WTC11 (cell line): Measurements from ENCODE around the gene RNF167. TPM values are rescaled to one million over a fixed set of nuclear protein-coding genes. Genes with fewer than 3 reads are reported as not detected.

Experiments
- ATAC-seq: fragments of 200-7000 bp; cut with Tn5 transposase; 2 replicates; pipeline ENCODE4 v1.10.0; 2021; ENCODE audit warnings: mild to moderate bottlenecking, moderate library complexity
- CTCF ChIA-PET: fragments of 300-600 bp; sonication (Branson Sonifier 250); formaldehyde crosslinking; loops from one replicate; lab custom pipeline; 2021; ENCODE audit warnings: antibody characterized with exemption; lab: Charles Lee
- POLR2A ChIA-PET: fragments of 350-600 bp; sonication (Branson Sonifier 250); formaldehyde crosslinking; loops from one replicate; lab custom pipeline; 2021; ENCODE audit warnings: antibody characterized with exemption; lab: Charles Lee
- DNase-seq: peaks from one replicate; pipeline ENCODE4 v3.0.0; 2021; ENCODE audit warnings: low spot score
- H3K27ac Mint-ChIP-seq: 2 replicates; pipeline ENCODE4 v1.8.0; 2021; ENCODE audit warnings: mixed read lengths
- H3K27me3 Mint-ChIP-seq: 2 replicates; pipeline ENCODE4 v1.8.0; 2021; ENCODE audit warnings: low read depth, mild to moderate bottlenecking, moderate library complexity, mixed read lengths
- H3K36me3 Mint-ChIP-seq: 2 replicates; pipeline ENCODE4 v1.8.0; 2021; ENCODE audit warnings: mixed read lengths
- H3K4me1 Mint-ChIP-seq: 2 replicates; pipeline ENCODE4 v1.8.0; 2022; ENCODE audit warnings: mixed read lengths
- H3K4me3 Mint-ChIP-seq: 2 replicates; pipeline ENCODE4 v1.8.0; 2021; ENCODE audit warnings: mild to moderate bottlenecking, moderate library complexity, mixed read lengths
- H3K9me3 Mint-ChIP-seq: 2 replicates; pipeline ENCODE4 v1.8.0; 2021; ENCODE audit warnings: mixed read lengths
- CREB1 ChIP-seq: sonication (generic); formaldehyde crosslinking; IDR thresholded peaks from 2 replicates; pipeline ENCODE4 v1.8.0; 2023; ENCODE audit warnings: mild to moderate bottlenecking, missing genetic modification reagents
- ELF4 ChIP-seq: sonication (generic); formaldehyde crosslinking; IDR thresholded peaks from 2 replicates; pipeline ENCODE4 v1.8.1; 2022; ENCODE audit warnings: low read depth, mild to moderate bottlenecking, moderate library complexity, missing genetic modification reagents
- JUN ChIP-seq: sonication (generic); formaldehyde crosslinking; IDR thresholded peaks from 2 replicates; pipeline ENCODE4 v1.8.0; 2023; ENCODE audit warnings: mild to moderate bottlenecking, missing genetic modification reagents
- SP1 ChIP-seq: sonication (generic); formaldehyde crosslinking; conservative IDR thresholded peaks from 2 replicates; pipeline ENCODE4 v1.8.1; 2022; ENCODE audit warnings: missing genetic modification reagents
- TCF7 ChIP-seq: sonication (generic); formaldehyde crosslinking; IDR thresholded peaks from 2 replicates; pipeline ENCODE4 v1.8.0; 2022; ENCODE audit warnings: mild to moderate bottlenecking, low read depth, missing genetic modification reagents, moderate library complexity
- TP53 ChIP-seq: sonication (generic); formaldehyde crosslinking; IDR thresholded peaks from 2 replicates; pipeline ENCODE4 v1.8.1; 2023; ENCODE audit warnings: mild to moderate bottlenecking, missing genetic modification reagents
- ZNF219 ChIP-seq: sonication (generic); formaldehyde crosslinking; IDR thresholded peaks from 2 replicates; pipeline ENCODE4 v1.8.0; 2023; ENCODE audit warnings: missing genetic modification reagents, mild to moderate bottlenecking, borderline replicate concordance
- ZNF416 ChIP-seq: fragments of 250-450 bp; sonication (Bioruptor Pico); IDR thresholded peaks from 2 replicates; pipeline ENCODE4 v1.9.0; 2021; ENCODE audit warnings: mild to moderate bottlenecking, inconsistent platforms
- total RNA-seq: library from RNA; stranded (reverse); gene quantifications from 3 replicates; pipeline ENCODE4 v1.2.3, GENCODE V29; 2021
- TF ChIP-seq, protein P1 (sequence below): sonication (generic); formaldehyde crosslinking; IDR thresholded peaks from 2 replicates; pipeline ENCODE4 v1.8.0; 2023; ENCODE audit warnings: missing genetic modification reagents
- TF ChIP-seq, protein P2 (sequence below): fragments of 250-450 bp; sonication (Bioruptor Pico); IDR thresholded peaks from 2 replicates; pipeline ENCODE4 v1.9.0; 2021; ENCODE audit warnings: mild to moderate bottlenecking, borderline replicate concordance
- TF ChIP-seq, protein P3 (sequence below): sonication (generic); formaldehyde crosslinking; IDR thresholded peaks from 2 replicates; pipeline ENCODE4 v1.8.0; 2022; ENCODE audit warnings: mild to moderate bottlenecking, missing genetic modification reagents
- TF ChIP-seq, protein P4 (sequence below): fragments of 250-450 bp; sonication (Bioruptor Pico); IDR thresholded peaks from 2 replicates; pipeline ENCODE4 v1.9.0; 2021; ENCODE audit warnings: moderate library complexity, mild to moderate bottlenecking, inconsistent platforms, borderline replicate concordance
- TF ChIP-seq, protein P5 (sequence below): fragments of 250-450 bp; sonication (Bioruptor Pico); IDR thresholded peaks from 2 replicates; pipeline ENCODE4 v2.1.2; 2022; ENCODE audit warnings: mild to moderate bottlenecking, moderate library complexity
- TF ChIP-seq, protein P6 (sequence below): sonication (generic); formaldehyde crosslinking; IDR thresholded peaks from 2 replicates; pipeline ENCODE4 v1.8.1; 2023; ENCODE audit warnings: mild to moderate bottlenecking, missing genetic modification reagents
- TF ChIP-seq, protein P7 (sequence below): fragments of 200-600 bp; IDR thresholded peaks from 2 replicates; pipeline ENCODE4 v1.8.0; 2022; ENCODE audit warnings: antibody characterized with exemption

The RNF167 gene
- total RNA-seq, 1 experiment from 2014 or later = 143 TPM

DNA sequence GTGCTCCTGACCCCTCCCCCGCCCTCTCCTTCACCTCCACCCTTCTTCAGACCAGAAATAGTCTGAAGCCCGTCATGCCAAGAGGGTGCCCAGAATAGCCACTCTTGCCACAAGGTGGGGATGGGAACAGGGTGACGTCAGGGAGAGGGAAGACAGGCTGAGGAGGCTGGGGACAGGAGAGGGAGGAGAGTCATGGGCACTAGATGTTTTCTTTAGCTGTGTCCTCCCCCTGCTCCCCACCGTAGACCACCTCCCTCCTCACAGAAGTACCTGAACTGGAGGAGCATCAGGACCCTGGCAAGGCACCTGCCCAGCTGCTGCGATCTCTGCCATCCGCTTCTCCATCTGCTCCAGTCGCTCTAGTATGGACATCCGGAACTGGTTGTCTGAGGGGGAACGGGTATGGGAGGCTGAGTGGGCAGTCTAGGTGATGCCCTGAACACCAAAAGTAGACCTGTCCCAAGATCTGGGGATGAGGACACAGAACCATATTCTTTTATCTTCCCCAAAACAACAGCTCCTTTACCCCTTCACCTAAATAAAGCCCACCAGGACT is 34.1 kb downstream of the RNF167 start:
- H3K27me3 Mint-ChIP-seq = peaks cover 77% of the 10 kb centered on the region
- peaks cover 5% of the 10 kb centered on the region for H3K36me3 Mint-ChIP-seq

DNA sequence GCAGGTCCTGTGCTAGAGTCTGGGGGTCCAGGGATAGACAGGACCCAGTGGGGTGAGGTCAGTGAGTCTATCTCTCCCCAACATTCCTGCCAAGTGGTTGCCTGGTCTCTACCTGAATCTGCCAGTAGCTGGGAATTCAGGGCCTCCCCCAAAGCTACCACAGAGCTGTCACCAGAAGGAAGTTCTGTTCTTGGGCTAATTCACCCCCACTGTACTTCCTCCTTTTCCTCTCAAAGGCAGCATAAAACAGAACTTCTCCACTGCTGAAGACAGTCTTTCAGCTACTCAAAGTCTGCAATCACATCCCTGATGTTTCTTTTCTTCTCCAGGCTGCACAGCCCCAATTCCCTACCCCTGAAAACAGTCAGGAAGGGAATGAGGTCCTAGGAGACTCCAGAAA is 38.7 kb downstream of the RNF167 start:
- no peak for DNase-seq
- Mint-ChIP-seq H3K9me3 (no peaks in the 10 kb centered on the region), H3K27ac (no peak overlapping the region), H3K36me3 (no peaks in the 10 kb centered on the region), H3K27me3 (peaks cover 58% of the 10 kb centered on the region), H3K4me1 (peaks cover 5% of the 10 kb centered on the region), H3K4me3 (no peak overlapping the region)
- ChIA-PET CTCF (interaction anchor here (0.8 to 1.2 kb wide), 3 partner anchors 11 to 84 kb away, joined by 3 read pairs; no protein-coding TSS in a partner anchor), POLR2A (no interaction called here)
- no peak for ATAC-seq
- TF ChIP-seq JUN (CRISPR knock-in tag) = no peak
- no peak for TF ChIP-seq ZNF416
- TF ChIP-seq, protein P1, sequence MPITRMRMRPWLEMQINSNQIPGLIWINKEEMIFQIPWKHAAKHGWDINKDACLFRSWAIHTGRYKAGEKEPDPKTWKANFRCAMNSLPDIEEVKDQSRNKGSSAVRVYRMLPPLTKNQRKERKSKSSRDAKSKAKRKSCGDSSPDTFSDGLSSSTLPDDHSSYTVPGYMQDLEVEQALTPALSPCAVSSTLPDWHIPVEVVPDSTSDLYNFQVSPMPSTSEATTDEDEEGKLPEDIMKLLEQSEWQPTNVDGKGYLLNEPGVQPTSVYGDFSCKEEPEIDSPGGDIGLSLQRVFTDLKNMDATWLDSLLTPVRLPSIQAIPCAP (CRISPR knock-in tag) = no peak
- TF ChIP-seq ZNF219 (CRISPR knock-in tag) = no peak
- TF ChIP-seq, protein P2, sequence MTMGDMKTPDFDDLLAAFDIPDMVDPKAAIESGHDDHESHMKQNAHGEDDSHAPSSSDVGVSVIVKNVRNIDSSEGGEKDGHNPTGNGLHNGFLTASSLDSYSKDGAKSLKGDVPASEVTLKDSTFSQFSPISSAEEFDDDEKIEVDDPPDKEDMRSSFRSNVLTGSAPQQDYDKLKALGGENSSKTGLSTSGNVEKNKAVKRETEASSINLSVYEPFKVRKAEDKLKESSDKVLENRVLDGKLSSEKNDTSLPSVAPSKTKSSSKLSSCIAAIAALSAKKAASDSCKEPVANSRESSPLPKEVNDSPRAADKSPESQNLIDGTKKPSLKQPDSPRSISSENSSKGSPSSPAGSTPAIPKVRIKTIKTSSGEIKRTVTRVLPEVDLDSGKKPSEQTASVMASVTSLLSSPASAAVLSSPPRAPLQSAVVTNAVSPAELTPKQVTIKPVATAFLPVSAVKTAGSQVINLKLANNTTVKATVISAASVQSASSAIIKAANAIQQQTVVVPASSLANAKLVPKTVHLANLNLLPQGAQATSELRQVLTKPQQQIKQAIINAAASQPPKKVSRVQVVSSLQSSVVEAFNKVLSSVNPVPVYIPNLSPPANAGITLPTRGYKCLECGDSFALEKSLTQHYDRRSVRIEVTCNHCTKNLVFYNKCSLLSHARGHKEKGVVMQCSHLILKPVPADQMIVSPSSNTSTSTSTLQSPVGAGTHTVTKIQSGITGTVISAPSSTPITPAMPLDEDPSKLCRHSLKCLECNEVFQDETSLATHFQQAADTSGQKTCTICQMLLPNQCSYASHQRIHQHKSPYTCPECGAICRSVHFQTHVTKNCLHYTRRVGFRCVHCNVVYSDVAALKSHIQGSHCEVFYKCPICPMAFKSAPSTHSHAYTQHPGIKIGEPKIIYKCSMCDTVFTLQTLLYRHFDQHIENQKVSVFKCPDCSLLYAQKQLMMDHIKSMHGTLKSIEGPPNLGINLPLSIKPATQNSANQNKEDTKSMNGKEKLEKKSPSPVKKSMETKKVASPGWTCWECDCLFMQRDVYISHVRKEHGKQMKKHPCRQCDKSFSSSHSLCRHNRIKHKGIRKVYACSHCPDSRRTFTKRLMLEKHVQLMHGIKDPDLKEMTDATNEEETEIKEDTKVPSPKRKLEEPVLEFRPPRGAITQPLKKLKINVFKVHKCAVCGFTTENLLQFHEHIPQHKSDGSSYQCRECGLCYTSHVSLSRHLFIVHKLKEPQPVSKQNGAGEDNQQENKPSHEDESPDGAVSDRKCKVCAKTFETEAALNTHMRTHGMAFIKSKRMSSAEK (CRISPR knock-in tag) = no peak
- TF ChIP-seq ELF4 (CRISPR knock-in tag) = no peak
- no peak for TF ChIP-seq SP1 (CRISPR knock-in tag)
- TF ChIP-seq TCF7 (CRISPR knock-in tag) = no peak
- TF ChIP-seq, protein P3, sequence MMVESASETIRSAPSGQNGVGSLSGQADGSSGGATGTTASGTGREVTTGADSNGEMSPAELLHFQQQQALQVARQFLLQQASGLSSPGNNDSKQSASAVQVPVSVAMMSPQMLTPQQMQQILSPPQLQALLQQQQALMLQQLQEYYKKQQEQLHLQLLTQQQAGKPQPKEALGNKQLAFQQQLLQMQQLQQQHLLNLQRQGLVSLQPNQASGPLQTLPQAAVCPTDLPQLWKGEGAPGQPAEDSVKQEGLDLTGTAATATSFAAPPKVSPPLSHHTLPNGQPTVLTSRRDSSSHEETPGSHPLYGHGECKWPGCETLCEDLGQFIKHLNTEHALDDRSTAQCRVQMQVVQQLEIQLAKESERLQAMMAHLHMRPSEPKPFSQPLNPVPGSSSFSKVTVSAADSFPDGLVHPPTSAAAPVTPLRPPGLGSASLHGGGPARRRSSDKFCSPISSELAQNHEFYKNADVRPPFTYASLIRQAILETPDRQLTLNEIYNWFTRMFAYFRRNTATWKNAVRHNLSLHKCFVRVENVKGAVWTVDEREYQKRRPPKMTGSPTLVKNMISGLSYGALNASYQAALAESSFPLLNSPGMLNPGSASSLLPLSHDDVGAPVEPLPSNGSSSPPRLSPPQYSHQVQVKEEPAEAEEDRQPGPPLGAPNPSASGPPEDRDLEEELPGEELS (CRISPR knock-in tag) = no peak
- no peak for TF ChIP-seq CREB1
- TF ChIP-seq, protein P4, sequence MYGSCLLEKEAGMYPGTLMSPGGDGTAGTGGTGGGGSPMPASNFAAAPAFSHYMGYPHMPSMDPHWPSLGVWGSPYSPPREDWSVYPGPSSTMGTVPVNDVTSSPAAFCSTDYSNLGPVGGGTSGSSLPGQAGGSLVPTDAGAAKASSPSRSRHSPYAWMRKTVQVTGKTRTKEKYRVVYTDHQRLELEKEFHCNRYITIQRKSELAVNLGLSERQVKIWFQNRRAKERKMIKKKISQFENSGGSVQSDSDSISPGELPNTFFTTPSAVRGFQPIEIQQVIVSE = no peak
- TF ChIP-seq, protein P5, sequence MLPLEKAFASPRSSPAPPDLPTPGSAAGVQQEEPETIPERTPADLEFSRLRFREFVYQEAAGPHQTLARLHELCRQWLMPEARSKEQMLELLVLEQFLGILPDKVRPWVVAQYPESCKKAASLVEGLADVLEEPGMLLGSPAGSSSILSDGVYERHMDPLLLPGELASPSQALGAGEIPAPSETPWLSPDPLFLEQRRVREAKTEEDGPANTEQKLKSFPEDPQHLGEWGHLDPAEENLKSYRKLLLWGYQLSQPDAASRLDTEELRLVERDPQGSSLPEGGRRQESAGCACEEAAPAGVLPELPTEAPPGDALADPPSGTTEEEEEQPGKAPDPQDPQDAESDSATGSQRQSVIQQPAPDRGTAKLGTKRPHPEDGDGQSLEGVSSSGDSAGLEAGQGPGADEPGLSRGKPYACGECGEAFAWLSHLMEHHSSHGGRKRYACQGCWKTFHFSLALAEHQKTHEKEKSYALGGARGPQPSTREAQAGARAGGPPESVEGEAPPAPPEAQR = no peak

More for the DNA sequence above, 34.1 kb downstream of the RNF167 start:
- no peak overlapping the region for H3K27ac Mint-ChIP-seq
- no peak for ATAC-seq
- POLR2A ChIA-PET = no interaction called here
- CTCF ChIA-PET = no interaction called here
- H3K4me1 Mint-ChIP-seq = peaks cover 17% of the 10 kb centered on the region
- no peak overlapping the region for H3K4me3 Mint-ChIP-seq
- DNase-seq = no peak
- no peaks in the 10 kb centered on the region for H3K9me3 Mint-ChIP-seq
- TF ChIP-seq JUN (CRISPR knock-in tag) = no peak
- TF ChIP-seq, protein P6, sequence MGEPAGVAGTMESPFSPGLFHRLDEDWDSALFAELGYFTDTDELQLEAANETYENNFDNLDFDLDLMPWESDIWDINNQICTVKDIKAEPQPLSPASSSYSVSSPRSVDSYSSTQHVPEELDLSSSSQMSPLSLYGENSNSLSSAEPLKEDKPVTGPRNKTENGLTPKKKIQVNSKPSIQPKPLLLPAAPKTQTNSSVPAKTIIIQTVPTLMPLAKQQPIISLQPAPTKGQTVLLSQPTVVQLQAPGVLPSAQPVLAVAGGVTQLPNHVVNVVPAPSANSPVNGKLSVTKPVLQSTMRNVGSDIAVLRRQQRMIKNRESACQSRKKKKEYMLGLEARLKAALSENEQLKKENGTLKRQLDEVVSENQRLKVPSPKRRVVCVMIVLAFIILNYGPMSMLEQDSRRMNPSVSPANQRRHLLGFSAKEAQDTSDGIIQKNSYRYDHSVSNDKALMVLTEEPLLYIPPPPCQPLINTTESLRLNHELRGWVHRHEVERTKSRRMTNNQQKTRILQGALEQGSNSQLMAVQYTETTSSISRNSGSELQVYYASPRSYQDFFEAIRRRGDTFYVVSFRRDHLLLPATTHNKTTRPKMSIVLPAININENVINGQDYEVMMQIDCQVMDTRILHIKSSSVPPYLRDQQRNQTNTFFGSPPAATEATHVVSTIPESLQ (CRISPR knock-in tag) = no peak
- TF ChIP-seq TP53 (CRISPR knock-in tag) = no peak
- TF ChIP-seq, protein P7, sequence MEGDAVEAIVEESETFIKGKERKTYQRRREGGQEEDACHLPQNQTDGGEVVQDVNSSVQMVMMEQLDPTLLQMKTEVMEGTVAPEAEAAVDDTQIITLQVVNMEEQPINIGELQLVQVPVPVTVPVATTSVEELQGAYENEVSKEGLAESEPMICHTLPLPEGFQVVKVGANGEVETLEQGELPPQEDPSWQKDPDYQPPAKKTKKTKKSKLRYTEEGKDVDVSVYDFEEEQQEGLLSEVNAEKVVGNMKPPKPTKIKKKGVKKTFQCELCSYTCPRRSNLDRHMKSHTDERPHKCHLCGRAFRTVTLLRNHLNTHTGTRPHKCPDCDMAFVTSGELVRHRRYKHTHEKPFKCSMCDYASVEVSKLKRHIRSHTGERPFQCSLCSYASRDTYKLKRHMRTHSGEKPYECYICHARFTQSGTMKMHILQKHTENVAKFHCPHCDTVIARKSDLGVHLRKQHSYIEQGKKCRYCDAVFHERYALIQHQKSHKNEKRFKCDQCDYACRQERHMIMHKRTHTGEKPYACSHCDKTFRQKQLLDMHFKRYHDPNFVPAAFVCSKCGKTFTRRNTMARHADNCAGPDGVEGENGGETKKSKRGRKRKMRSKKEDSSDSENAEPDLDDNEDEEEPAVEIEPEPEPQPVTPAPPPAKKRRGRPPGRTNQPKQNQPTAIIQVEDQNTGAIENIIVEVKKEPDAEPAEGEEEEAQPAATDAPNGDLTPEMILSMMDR = no peak
- TF ChIP-seq, protein P3 (CRISPR knock-in tag) = no peak
- TF ChIP-seq, all 79 proteins: peak for 0
